SK-N-SH (cell line): ENCODE results near the gene ARHGAP26. TPM values are rescaled to one million over a fixed set of nuclear protein-coding genes. Genes with fewer than 3 reads are reported as not detected.

Source experiments
- CTCF ChIA-PET: fragments of 300-600, 350-600 bp; formaldehyde crosslinking; extraction: SDS; loops from one replicate; lab custom pipeline; 2021; lab: Yijun Ruan, JAX
- POLR2A ChIA-PET: fragments of 350-600 bp; sonication (Branson Sonifier 250); formaldehyde crosslinking; extraction: SDS; loops from one replicate; lab custom pipeline; 2020; ENCODE audit warnings: antibody characterized with exemption, inconsistent platforms; lab: Yijun Ruan, JAX
- DNase-seq: peaks from one replicate; pipeline ENCODE4 v3.0.0; 2012
- H2AFZ ChIP-seq: fragments of 200-600 bp; sonication (generic); 2 replicates; pipeline ENCODE4 v1.8.1; 2016; ENCODE audit warnings: antibody characterized with exemption, mild to moderate bottlenecking, low read depth
- H3F3A ChIP-seq: fragments of 200-600 bp; sonication (generic); replicated peaks from 2 replicates; pipeline ENCODE3; 2016; ENCODE audit warnings: antibody characterized with exemption, mild to moderate bottlenecking; ENCODE audit not compliant: insufficient read depth
- H3K27ac ChIP-seq, 2 experiments: fragments of 200-500 bp in 1 of 2; fragments of 200-600 bp in 1 of 2; sonication (Bioruptor generic) in 1 of 2; sonication (generic), shearing (Covaris generic) in 1 of 2; 2 replicates each; pipeline versions ENCODE4 v1.5.1 to v1.6.1; 2014 to 2016; ENCODE audit warnings: low read depth in 2 of 2, inconsistent platforms in 1 of 2, low read length in 1 of 2, mild to moderate bottlenecking in 1 of 2, mixed read lengths in 1 of 2
- H3K27me3 ChIP-seq: fragments of 200-600 bp; sonication (generic), shearing (Covaris generic); 2 replicates; pipeline ENCODE4 v1.6.1; 2016; ENCODE audit warnings: mixed run types; ENCODE audit not compliant: insufficient read depth
- H3K36me3 ChIP-seq, 2 experiments: fragments of 200-500 bp in 1 of 2; fragments of 200-600 bp in 1 of 2; sonication (Bioruptor generic) in 1 of 2; sonication (generic) in 1 of 2; replicated peaks in 1 of 2; 2 replicates each; pipeline versions ENCODE3 to v1.5.1; 2014 to 2016; ENCODE audit warnings: low read length in 1 of 2, mild to moderate bottlenecking in 1 of 2; ENCODE audit not compliant: insufficient read depth in 2 of 2, control insufficient read depth in 1 of 2
- H3K4me1 ChIP-seq, 2 experiments: fragments of 200-500 bp in 1 of 2; fragments of 200-600 bp in 1 of 2; sonication (Bioruptor generic) in 1 of 2; sonication (generic), shearing (Covaris generic) in 1 of 2; 2 replicates each; pipeline versions ENCODE4 v1.5.1 to v1.6.1; 2014 to 2016; ENCODE audit warnings: low read depth in 1 of 2, low read length in 1 of 2, mixed run types in 1 of 2; ENCODE audit not compliant: insufficient read depth in 2 of 2, control insufficient read depth in 1 of 2
- H3K4me2 ChIP-seq: fragments of 200-600 bp; sonication (generic), shearing (Covaris generic); 2 replicates; pipeline ENCODE4 v1.6.1; 2017; ENCODE audit warnings: mixed run types
- H3K4me3 ChIP-seq, 2 experiments: fragments of 200-500 bp in 1 of 2; fragments of 200-600 bp in 1 of 2; sonication (Bioruptor generic) in 1 of 2; sonication (generic), shearing (Covaris generic) in 1 of 2; 2 replicates each; pipeline versions ENCODE4 v1.5.1 to v1.8.1; 2014 to 2016; ENCODE audit warnings: low read depth in 2 of 2, inconsistent platforms in 1 of 2, low read length in 1 of 2, mild to moderate bottlenecking in 1 of 2, mixed read lengths in 1 of 2, moderate library complexity in 1 of 2
- H3K79me2 ChIP-seq: fragments of 200-600 bp; sonication (generic); 2 replicates; pipeline ENCODE4 v1.8.1; 2017; ENCODE audit warnings: mild to moderate bottlenecking; ENCODE audit not compliant: insufficient read depth
- H3K9ac ChIP-seq: fragments of 200-600 bp; sonication (generic); 2 replicates; pipeline ENCODE4 v1.6.1; 2017; ENCODE audit warnings: mixed run types
- H3K9me2 ChIP-seq: fragments of 200-600 bp; sonication (generic); 2 replicates; pipeline ENCODE4 v1.6.1; 2017; ENCODE audit warnings: mixed run types
- H3K9me3 ChIP-seq: fragments of 200-600 bp; sonication (generic); 2 replicates; pipeline ENCODE4 v1.6.1; 2017; ENCODE audit warnings: mixed run types, mild to moderate bottlenecking, moderate library complexity
- H4K20me1 ChIP-seq: fragments of 200-600 bp; sonication (generic); 2 replicates; pipeline ENCODE4 v1.6.1; 2017; ENCODE audit warnings: mild to moderate bottlenecking, mixed run types; ENCODE audit not compliant: insufficient read depth
- CHD2 ChIP-seq: fragments of 150-350 bp; IDR thresholded peaks from 2 replicates; pipeline ENCODE4 v1.6.1; 2018; ENCODE audit warnings: low read length; ENCODE audit not compliant: partially characterized antibody
- CTCF ChIP-seq: fragments of 200-600 bp; sonication (generic); IDR thresholded peaks from 2 replicates; pipeline ENCODE4 v1.6.1; 2017; ENCODE audit warnings: antibody characterized with exemption, mild to moderate bottlenecking, moderate library complexity
- FOXM1 ChIP-seq: IDR thresholded peaks from 2 replicates; pipeline ENCODE4 v1.4.0; 2012; ENCODE audit warnings: low read depth, mild to moderate bottlenecking
- GABPA ChIP-seq: IDR thresholded peaks from 2 replicates; pipeline ENCODE4 v1.4.0; 2012; ENCODE audit warnings: low read depth, mild to moderate bottlenecking
- GATA2 ChIP-seq: sonication (generic); formaldehyde crosslinking; IDR thresholded peaks from 2 replicates; pipeline ENCODE4 v1.5.0; 2020; ENCODE audit warnings: mild to moderate bottlenecking, missing genetic modification reagents
- JUND ChIP-seq: IDR thresholded peaks from 2 replicates; pipeline ENCODE4 v1.4.0; 2012
- MAX ChIP-seq: IDR thresholded peaks from 2 replicates; pipeline ENCODE4 v1.4.0; 2012; ENCODE audit warnings: low read depth
- MXI1 ChIP-seq: IDR thresholded peaks from 2 replicates; pipeline ENCODE4 v1.6.1; 2012; ENCODE audit warnings: mild to moderate bottlenecking, low read depth, low read length, improper control_type of control experiment
- NFIC ChIP-seq: IDR thresholded peaks from 2 replicates; pipeline ENCODE4 v1.4.0; 2012; ENCODE audit warnings: borderline replicate concordance
- NRF1 ChIP-seq: IDR thresholded peaks from 2 replicates; pipeline ENCODE4 v1.6.1; 2012; ENCODE audit warnings: low read depth, mild to moderate bottlenecking, low read length
- POLR2AphosphoS5 ChIP-seq: IDR thresholded peaks from 2 replicates; pipeline ENCODE4 v1.6.1; 2012; ENCODE audit warnings: low read depth, low read length
- RAD21 ChIP-seq: IDR thresholded peaks from 2 replicates; pipeline ENCODE4 v1.6.1; 2012; ENCODE audit warnings: mild to moderate bottlenecking, low read length
- RCOR1 ChIP-seq: fragments of 150-350 bp; IDR thresholded peaks from 2 replicates; pipeline ENCODE4 v1.6.1; 2017; ENCODE audit warnings: antibody characterized with exemption, low read length
- REST ChIP-seq: IDR thresholded peaks from 2 replicates; pipeline ENCODE4 v1.6.1; 2012; ENCODE audit warnings: mild to moderate bottlenecking, low read depth, low read length, moderate library complexity
- RFX5 ChIP-seq: IDR thresholded peaks from 2 replicates; pipeline ENCODE4 v1.6.1; 2012; ENCODE audit warnings: mild to moderate bottlenecking, improper control_type of control experiment, low read length
- SIN3A ChIP-seq: IDR thresholded peaks from 2 replicates; pipeline ENCODE4 v1.6.1; 2012; ENCODE audit warnings: low read depth, mild to moderate bottlenecking, low read length, moderate library complexity, borderline replicate concordance
- TEAD4 ChIP-seq: IDR thresholded peaks from 2 replicates; pipeline ENCODE4 v1.4.0; 2012; ENCODE audit warnings: mild to moderate bottlenecking, borderline replicate concordance; ENCODE audit not compliant: insufficient read depth
- USF1 ChIP-seq: IDR thresholded peaks from 2 replicates; pipeline ENCODE4 v1.4.0; 2012; ENCODE audit warnings: low read depth, borderline replicate concordance
- USF2 ChIP-seq: fragments of 150-350 bp; IDR thresholded peaks from 2 replicates; pipeline ENCODE4 v1.6.1; 2017; ENCODE audit warnings: antibody characterized with exemption, low read length, low read depth, borderline replicate concordance
- WGBS: methylation state at CpG from one replicate; pipeline ENCODE4 v1.1.6; 2017; ENCODE audit warnings: low lambda C conversion rate; 5-methylcytosine and 5-hydroxymethylcytosine counted together
- polyA plus RNA-seq, 3 experiments: library from polyadenylated mRNA; depleted of rRNA; stranded (reverse); fragments of >200 nt; gene quantifications; 2 replicates each; pipeline ENCODE4 v1.2.3, GENCODE V29; 2012

ARHGAP26 gene
- polyA plus RNA-seq, 1 of the 3 experiments (the other 2 are of a cell fraction) = 6.1 TPM

- no peak overlapping the region; a peak in 1 of 4 replicates for H3K27ac ChIP-seq
- 86% methylated on average over 6 of the region's 6 CpGs for WGBS
- H3K9ac ChIP-seq = no peak overlapping the region
- no peaks in the 10 kb centered on the region for H3F3A ChIP-seq
- no peaks in the 10 kb centered on the region for H3K79me2 ChIP-seq
- H3K9me3 ChIP-seq = no peaks in the 10 kb centered on the region
- no peaks in the 10 kb centered on the region for H3K9me2 ChIP-seq
- ChIA-PET CTCF (interaction anchor here (1.1 kb wide), 1 partner anchor 22 kb away, joined by 3 read pairs; no protein-coding TSS in a partner anchor), POLR2A (no interaction called here)
- H3K4me1 ChIP-seq = peaks cover 7 to 14% of the 10 kb centered on the region in 2 experiments; a peak in 3 of 4 replicates
- no peak overlapping the region for H3K4me2 ChIP-seq
- TF ChIP-seq SIN3A (no peak), REST (no peak), NFIC (no peak), JUND (no peak), RFX5 (no peak), NRF1 (no peak), MAX (no peak), MXI1 (no peak), GATA2 (CRISPR knock-in tag) (no peak), CHD2 (no peak)
- no peak overlapping the region for H2AFZ ChIP-seq
- no peak for DNase-seq
- no peaks in the 10 kb centered on the region for H3K27me3 ChIP-seq
- H4K20me1 ChIP-seq = no peaks in the 10 kb centered on the region
- H3K4me3 ChIP-seq = no peak overlapping the region
- peaks cover 0 to 33% of the 10 kb centered on the region in 2 experiments for H3K36me3 ChIP-seq
Observed at GRCh38 chr5:143041972-143042770, 272.0 kb downstream of the ARHGAP26 start.

GRCh38 chr5:143044265-143044664 lies 274.1 kb downstream of the ARHGAP26 start:
- no peaks in the 10 kb centered on the region for H4K20me1 ChIP-seq
- CTCF ChIA-PET = interaction anchor here (1.3 kb wide), 1 partner anchor 10 kb away, joined by 3 read pairs; no protein-coding TSS in a partner anchor
- WGBS = 94% methylated on average over 4 of the region's 4 CpGs
- no peak for TF ChIP-seq MAX
- TF ChIP-seq CTCF = no peak
- no peak for TF ChIP-seq POLR2AphosphoS5
- no peak for TF ChIP-seq NFIC
- TF ChIP-seq USF2 = no peak
- TF ChIP-seq USF1 = no peak
- TF ChIP-seq FOXM1 = no peak
- TF ChIP-seq TEAD4 = no peak
- TF ChIP-seq CHD2 = no peak
- no peak for TF ChIP-seq RAD21
- no peak for TF ChIP-seq GABPA
- no peak for TF ChIP-seq RCOR1

More at GRCh38 chr5:143044265-143044664, 274.1 kb downstream of the ARHGAP26 start:
- Histone ChIP-seq H3K4me2 (no peak overlapping the region), H3K9me3 (no peaks in the 10 kb centered on the region), H3K4me3 (no peak overlapping the region), H3K9ac (no peak overlapping the region), H3K9me2 (no peaks in the 10 kb centered on the region), H3F3A (no peaks in the 10 kb centered on the region), H3K79me2 (no peaks in the 10 kb centered on the region), H3K27me3 (no peaks in the 10 kb centered on the region), H3K4me1 (peaks cover 7 to 14% of the 10 kb centered on the region in 2 experiments; a peak in 3 of 4 replicates), H3K36me3 (peaks cover 0 to 21% of the 10 kb centered on the region in 2 experiments), H2AFZ (no peak overlapping the region), H3K27ac (no peak overlapping the region)
- no peak for DNase-seq
- POLR2A ChIA-PET = no interaction called here
